Islet of Langerhans (tissue), 1 donor: ENCODE results near the gene NOTUM.
"Not testable (repeated sequence)": the region's sequence is repeated elsewhere in the genome, so short reads cannot be mapped to it uniquely, and the experiment has no call there.

Experiments
- FAIRE-seq: peaks from one replicate; lab custom pipeline; 2011; peaks lifted over from hg19 to GRCh38; lab: Jason Lieb, UNC

The NOTUM gene

DNA sequence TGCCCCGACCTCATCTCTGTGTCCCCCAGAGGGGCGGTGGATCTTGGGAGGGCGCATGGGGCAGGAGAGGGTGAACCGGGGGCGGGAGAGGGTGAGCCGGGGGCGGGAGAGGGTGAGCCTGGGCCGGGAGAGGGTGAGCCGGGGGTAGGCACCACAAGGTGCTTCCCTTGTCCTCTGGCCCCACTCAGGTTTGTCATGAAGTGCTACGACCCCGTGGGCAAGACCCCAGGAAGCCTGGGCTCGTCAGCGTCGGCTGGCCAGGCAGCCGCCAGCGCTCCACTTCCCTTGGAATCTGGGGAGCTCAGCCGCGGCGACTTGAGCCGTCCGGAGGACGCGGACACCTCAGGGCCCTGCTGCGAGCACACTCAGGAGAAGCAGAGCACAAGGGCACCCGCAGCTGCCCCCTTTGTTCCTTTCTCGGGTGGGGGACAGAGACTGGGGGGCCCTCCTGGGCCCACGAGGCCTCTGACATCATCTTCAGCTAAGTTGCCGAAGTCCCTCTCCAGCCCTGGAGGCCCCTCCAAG, 35.3 kb upstream of the NOTUM start:
- no peak for FAIRE-seq

DNA sequence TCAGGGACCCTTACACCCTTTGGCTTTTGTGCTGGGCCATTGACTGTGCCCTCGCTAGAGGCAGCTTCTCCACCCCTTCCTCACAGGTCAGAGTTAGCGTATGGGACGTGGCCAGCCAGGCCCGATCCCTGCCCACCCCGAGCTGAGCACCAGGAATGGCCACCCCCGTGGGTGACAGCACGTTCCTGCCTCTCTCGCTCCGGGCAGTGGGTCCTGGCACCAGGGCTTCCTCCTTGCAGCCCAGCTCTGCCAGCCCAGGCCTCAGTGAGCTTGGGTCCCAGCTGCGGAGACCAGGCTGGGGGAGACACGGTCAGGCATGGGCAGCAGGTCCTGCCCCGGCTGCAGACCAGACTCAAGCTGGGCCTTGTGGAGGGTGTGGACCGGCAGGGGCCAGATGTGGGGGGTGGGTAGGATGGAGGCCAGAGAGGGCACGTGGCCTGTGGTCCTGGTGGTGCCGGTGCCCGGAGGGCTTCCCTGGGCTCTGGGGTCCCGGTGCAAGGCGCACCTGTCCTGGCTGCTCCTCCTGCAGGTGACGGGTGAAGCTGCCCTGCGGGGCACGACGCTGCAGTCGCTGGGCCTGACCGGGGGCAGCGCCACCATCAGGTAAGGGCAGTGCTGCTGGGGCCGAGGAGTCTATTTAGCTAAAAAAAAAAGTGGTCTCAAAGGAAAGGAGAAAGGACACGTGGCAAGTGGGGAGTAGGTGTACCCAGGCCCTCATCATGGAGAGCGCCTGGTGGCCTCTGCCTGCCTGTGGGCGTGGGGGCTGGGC, 34.7 kb upstream of the NOTUM start:
- FAIRE-seq, result no peak

DNA sequence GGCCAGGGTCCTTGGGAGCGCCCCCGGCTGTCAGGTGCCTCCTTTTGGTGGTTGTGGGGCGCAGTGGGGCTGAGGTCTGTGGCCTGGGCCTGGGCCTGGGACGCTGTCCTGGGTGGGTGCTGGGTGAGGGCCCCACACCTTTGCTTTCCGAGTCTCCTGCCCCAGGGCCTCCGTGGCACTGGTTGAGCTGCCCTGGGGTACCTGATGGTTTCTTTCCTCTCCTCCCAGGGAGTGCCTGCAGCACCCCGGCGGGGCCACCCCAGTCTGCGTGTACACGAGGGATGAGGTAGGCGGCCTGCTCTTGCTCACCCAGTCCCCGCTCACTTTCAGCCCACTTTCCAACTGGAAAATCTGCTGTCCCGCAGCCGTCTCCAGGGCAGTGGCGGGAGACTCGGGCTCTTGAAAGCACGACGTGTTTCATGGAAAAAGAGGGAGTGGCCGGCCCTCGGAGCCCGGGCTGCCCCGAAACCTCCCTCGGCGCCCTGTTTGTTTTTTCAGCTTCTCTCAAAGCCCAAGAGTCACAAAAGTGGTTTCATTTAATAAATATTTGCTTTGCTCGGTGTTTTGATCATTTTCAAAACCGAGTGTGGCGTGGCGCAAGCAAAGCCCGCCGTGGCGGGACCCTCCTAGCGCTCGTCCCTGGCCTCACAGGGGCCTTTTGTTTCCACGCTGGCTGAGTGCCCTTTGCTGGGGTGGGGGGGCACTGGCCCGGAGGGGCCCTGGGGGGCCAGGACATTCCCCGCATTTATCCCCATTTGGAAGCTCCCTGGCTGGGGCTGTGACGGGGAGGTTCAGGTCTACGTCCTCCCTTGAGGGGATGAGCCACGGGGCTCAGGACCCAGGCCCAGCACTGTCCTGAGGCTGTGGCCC, 33.8 kb upstream of the NOTUM start:
- no peak for FAIRE-seq

DNA sequence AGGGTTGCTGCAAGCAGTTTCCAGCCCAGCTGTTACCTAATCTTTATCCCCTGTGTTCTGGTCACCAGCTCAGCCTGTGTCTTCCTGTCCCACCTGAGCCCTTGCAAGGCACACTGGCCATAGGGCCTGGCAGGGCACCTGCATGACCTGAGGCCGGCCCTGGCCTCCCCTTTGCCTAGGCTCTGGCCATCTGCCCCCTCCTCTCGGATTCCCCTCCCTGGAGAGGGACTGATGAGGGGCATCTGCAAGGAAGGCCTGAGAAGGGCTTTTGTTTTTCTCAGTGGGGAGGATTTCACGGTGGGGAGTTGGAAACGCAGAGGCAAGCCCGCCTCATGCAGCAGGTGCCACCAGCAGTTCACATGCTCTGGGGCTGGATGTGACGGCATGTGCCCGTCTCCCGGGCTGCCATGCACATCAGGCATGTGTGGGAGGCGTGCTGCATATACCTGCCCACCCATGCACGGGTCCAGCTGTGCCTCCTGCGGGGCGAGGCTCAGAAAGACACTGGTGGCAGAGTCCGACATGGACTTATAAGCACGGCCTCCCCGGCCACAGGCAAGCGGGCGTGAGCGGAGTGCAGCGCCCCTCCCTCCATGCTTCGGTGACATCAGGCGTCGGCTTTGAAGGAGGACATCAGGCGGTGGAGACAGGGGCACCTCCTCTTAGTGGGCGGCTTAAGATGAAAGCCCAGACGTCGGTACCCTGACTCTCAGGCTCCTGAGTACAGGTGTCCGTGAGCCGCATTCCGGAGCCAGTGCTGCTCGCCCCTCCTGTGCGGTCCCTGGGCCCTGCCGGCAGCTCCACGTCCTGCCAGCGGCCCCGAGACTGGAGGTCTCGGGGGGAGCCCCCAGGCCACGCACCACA, 33.0 kb upstream of the NOTUM start:
- FAIRE-seq, result no peak

DNA sequence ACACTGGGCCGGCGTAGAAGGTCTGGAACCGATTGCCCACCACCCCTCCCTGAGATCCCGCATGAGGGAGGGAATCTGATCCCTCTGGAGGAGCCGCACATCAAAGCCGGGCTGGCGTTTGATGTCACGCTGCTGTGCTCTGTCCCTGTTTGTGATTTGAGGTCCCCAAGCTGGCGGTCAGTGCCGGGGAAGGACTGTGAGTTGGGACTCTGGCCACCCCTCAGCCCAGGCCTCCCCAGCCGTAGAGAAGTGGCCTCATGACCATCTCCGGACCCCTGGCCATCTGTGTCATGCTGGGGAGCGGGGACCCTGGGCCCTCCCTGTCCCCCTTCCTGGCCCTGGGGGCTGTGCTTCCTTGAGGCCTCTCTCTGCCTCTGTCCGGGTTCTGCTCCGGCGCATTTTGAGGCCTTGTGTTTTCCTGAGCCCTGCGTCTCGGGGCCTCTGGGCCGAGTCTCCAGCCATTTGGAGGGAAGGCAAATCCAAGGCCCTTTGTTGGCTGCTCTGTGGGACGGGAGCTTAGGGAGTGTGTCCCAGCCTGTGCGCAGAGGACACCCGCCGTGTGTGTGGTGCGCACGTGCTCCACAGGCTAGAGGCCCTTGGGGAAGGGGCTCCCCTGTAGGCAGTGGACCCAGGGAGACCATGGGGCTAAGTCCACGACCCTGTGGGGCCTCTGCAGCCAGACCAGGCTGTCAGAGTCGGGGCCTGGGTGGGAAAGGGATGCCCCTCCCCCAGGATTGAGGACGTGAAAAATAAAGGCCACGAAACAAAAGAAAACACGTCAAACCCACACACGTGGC, 31.5 kb upstream of the NOTUM start:
- no peak for FAIRE-seq

DNA sequence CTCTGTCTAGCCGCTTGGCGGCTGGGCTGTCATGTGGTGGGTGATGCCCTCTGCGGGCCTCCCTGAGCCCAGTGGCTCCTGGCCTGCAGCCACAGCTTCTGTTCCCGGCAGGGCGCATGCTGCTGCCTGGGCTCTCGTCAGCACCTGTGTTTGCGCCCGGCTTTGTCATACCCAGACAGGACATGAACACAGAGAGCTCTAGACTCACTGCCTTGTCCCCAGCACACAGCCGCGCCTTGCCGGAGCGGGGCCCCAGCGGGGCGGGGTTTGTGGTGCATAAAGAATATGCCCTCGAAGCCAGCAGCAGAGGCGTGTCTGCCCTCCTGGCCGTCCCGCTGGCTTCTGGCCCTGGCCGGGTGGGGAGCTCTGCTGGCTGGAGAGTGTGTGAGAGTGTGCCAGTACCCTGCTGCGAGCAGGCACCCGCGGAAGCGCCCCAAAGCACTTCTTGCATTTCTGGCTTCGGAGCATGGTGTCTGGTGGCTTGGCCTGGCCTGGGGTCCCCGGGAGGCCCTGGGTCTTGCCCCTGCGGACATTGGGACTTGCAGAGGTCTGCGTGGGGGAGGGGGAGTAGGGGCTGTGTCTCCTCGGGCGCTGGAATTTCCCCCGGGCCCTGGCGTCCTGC, 30.8 kb upstream of the NOTUM start:
- FAIRE-seq, result no peak

DNA sequence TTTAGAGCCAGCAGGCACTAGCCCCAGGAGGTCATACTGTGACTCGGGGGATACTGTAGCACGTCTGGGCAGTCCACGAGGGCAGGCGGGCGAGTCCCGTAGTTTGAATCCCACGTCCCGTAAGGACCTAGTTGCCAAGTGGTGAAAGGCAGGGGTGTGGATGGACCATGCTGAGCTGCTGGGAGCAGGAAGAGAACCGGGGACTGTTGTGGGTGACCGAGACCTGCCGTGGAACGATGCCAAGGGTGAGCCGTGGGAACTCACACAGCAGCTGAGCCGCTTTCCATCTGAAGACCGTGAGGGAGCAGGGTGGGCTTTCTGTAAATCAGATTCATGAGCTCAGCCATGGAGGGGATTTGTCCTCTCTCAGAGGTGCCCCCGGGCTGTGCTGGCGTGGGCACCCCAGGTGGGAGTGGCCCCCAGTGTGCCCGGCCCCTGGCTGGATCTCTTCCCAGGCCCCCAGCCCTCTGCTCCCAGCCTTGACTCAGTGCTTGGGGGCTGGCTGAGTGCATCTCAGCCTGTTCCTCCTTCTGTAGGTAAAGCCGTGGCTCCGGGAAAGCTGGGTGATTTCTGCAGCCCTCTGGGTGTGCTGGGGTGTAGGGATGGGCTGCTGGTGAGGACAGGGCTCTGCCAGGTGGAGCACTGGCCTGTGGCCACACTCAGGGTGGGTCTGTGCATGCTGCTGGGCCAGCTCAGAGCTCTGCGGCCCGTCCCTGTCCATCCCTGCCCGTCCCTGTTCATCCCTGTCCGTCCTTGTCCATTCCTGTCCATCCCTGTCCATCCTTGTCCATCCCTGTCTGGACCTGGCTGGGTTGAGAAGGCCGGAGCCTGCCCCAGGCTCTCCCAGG, 30.1 kb upstream of the NOTUM start:
- no peak for FAIRE-seq

DNA sequence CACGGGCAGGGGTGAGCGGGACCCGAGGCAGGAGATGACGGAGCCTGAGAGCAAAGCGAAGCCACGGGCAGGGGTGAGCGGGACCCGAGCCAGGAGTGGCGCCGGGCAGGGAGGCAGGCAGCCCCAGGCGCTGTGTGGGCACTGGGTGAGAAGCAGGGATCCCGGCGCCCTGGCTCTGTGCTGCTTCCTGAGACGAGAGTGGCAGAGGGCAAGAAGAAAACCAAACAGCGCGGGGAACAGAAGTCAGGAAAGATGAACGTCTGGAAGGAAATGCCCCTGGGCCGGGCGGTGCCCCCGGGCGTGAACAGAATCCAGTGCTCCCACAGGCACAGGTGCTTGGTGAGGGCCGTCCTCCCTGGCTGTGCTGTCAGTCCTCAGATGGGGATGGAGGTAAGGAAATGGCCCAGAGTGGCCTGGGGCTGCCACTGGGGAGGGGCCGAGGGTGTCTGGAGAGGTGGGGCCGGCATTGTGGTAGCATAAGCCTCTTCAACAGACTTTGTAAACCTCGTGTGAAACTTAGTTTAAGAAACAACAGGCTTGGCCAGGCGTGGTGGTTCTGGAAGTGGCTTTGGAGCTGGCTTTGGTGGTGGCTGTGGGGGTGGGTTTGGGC, 26.3 kb upstream of the NOTUM start:
- no peak for FAIRE-seq

DNA sequence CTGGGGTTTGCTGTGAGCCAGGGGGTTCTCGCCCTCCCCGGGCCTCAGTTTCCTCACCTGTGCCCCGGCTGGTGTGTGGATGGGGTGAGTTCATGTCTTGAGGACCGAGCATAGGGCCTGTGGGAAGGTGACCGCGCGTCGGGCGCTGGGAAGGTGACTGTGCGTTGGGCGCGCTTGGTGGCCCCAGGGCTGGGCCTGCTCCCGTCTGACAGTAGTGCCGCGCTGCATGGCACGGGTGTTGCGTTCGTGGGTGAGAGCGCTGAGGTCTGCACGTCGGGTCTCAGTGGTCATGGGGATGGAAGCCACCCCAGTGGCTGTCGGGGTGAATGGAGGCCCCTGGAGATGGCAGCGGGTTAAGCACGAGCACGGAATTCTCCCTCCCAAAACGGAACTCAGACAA, 25.6 kb upstream of the NOTUM start:
- FAIRE-seq, result no peak

DNA sequence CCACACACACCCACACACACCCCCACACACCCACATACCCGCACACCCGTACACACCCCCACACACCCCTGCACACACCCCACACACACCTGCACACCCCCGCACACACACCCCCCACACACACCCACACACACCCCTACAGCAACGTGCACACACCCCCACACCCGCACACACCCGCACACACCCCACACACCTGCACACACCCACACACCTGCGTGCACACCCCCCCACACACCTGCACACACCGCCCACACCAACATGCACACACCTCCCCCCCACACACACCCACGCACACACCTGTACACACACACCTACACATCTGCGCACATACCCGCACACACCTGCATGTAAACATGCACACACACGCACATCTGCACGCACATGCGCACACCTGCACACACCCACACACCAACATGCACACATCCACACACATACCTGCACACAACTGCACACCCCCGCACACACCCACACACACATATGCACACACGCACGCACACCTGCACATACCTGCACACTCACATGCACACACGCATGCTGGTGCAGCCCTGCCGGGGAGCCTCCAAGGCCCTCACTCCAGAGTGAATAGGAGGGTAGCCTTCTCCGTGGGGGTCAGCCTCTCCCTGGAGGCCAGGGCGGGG, 23.9 kb upstream of the NOTUM start:
- FAIRE-seq, result no peak

DNA sequence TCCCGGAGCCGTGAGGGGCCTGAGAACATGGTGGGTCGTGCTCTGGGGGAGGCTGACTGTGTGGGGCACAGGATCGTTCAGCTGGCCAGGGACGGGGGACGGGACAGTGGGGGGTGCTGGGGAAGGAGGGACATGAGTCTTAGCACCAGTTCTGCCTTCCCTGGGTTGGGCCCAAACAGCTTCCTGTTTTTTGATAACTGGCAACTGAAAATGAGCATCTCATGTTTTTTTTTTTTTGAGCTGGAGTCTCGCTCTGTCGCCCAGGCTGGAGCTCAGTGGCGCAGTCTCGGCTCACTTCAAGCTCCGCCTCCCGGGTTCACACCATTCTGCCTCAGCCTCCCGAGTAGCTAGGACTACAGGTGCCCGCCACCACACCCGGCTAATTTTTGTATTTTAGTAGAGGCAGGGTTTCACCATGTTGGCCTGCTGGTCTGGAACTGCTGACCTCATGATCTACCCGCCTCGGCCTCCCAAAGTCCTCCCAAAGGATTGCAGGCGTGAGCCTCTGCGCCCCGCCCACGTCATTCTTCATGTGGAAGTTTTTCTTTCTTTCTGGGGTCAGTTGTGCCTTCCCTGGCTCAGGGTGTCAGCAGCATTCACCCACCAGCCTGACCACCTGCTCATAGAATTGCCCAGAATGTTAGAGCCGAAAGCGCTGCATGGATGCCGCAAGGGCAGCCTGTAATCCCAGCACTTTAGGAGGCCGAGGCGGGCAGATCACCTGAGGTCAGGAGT, 22.8 kb upstream of the NOTUM start:
- FAIRE-seq, result no peak

DNA sequence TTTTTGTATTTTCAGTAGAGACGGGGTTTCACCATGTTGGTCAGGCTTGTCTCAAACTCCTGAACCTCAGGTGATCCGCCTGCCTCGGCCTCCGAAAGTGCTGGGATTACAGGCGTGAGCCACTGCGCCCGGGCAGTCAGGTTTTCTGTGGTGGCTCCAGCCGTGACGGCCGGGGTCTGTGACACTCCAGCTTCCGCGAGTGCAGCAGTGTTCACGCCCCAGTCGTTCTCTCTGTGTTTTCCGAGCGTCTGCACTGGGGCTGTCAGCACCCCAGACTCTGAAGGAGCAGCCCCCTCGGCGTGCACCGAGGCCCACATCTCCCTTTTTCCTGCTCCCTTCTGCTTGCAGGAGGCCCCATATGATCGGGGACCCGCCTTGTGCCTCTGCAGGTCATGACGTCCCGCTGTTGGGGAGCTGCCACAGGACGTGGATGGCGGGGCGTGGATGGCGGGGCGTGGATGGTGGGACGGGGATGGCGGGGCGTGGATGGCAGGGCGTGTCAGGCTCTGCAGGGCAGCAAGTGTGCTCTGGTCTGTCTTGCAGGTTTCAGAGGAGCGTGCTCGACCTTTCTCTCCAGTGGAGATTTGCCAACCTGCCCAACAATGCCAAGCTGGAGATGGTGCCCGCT, 22.1 kb upstream of the NOTUM start:
- no peak for FAIRE-seq

DNA sequence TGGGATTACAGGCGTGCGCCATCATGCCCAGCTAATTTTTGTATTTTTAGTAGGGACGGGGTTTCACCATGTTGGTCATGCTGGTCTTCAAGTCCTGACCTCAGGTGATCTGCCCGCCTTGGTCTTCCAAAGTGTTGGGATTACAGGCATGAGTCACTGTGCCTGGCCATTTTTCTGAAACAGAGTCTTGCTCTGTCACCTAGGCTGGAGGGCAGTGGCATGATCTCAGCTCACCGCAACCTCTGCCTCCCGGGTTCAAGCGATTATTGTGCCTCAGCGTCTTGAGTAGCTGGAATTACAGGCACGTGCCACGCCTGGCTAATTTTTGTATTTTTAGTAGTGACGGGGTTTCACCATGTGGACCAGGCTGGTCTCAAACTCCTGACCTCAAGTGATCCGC, 20.5 kb upstream of the NOTUM start:
- FAIRE-seq, result not testable (repeated sequence)

DNA sequence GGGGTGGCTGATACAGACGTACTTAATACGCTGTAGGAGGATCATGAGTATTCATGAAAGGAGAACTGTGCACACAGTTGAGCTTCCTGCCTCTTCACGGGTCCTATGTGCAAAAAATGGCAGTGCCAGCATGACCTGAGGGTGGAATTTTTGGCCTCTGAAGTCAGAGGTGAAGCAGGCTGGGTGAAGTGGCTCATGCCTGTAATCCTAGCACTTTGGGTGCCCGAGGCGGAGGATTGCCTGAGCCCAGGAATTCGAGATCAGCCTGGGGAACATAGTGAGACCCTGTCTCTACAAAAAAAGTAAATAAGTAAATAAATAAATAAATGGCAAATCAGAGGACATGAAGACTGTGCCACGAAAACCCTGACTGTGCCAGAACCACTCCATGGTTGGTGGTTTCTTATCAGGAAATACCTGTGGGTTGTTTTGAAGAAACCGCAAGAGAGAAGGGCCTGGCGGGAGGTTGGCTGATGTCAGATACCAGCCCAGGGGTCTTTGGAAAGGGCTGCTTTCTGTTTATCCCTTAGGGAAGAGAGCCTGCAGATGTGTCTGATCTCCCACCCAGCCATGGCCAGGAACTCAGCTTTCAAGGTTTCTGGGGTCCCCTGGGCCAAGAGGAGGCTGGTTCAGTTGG, 19.8 kb upstream of the NOTUM start:
- no peak for FAIRE-seq

DNA sequence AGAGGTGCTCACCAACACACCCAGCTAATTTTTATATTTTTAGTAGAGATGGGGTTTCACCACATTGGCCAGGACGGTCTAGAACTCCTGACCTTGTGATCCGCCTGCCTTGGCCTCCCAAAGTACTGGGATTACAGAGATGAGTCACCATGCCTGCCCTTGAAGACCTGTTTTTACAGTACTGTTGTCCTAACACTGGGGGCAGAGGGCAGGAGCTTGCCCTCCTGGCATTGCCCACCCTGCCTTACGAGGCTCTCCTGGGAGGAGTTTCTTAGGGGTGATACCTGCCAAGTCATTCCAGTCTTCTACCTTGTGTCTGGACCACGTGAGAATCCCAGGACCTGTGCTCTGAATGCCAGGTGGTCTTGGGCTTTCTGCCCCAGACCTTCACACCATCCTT, 19.1 kb upstream of the NOTUM start:
- no peak for FAIRE-seq

DNA sequence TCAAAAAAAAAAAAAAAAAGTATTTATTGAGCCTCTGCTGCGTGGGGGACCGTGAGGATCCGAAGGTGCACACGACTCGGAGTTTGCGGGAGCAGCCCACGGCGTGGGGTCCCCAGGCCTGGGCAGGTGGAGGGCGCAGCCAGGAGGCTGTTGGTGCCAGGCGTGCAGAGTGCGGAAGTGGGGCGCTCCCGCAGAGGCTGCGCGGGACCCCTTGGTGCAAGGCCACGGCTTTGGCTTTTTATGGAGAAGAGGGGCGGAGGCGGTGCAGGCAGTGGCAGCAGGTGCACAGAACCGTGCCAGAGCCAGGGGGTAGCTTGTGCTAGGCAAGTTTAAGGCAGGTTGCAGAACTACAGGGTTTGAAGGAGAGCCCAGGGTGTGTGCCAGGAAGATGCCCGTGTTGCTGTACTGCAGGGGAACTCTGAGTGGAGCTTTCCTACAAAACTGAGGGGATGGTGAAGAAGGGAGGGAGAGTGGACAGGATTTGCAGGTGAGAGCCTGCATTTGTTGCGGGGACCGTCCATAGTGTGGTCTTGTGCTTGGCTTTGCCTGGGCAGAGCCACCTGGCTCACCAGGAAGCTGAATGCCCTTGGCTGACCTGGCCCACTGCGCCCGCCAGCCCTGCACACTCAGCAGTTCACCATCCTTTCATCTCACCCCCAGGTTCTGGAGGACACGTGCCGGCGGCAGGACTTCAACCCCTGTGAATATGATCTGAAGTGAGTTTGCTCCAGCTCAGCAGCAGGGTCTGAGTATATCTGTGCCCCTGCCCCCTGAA, 17.7 kb upstream of the NOTUM start:
- no peak for FAIRE-seq
